AG04450 (cell line): ENCODE data around the gene RUNX2. TPM values are rescaled to one million over a fixed set of nuclear protein-coding genes. Genes with fewer than 3 reads are reported as not detected.

Source experiments
- CTCF ChIA-PET: fragments of 300-600, 350-600 bp; formaldehyde crosslinking; extraction: SDS; loops from one replicate; lab custom pipeline; 2022; ENCODE audit warnings: antibody characterized with exemption, inconsistent platforms; lab: Charles Lee
- POLR2A ChIA-PET: fragments of 350-600 bp; formaldehyde crosslinking; extraction: SDS; loops from one replicate; lab custom pipeline; 2021; ENCODE audit warnings: antibody characterized with exemption, inconsistent platforms; lab: Yijun Ruan, JAX
- DNase-seq: peaks from one replicate; pipeline ENCODE4 v3.0.0-alpha.2; 2011; ENCODE audit warnings: low read depth, low spot score
- H3K27ac ChIP-seq: one replicate; pipeline ENCODE4 v1.5.1; 2012; ENCODE audit warnings: low read depth, low read length, control low read depth
- H3K27me3 ChIP-seq: one replicate; pipeline ENCODE4 v1.6.0; 2012; ENCODE audit warnings: low read length; ENCODE audit not compliant: control insufficient read depth, insufficient read depth
- H3K4me3 ChIP-seq: 2 replicates; pipeline ENCODE4 v1.5.1; 2011; ENCODE audit warnings: mild to moderate bottlenecking, low read depth, low read length, control low read depth
- H3K9me3 ChIP-seq: 2 replicates; pipeline ENCODE4 v1.5.1; 2012; ENCODE audit warnings: low read length; ENCODE audit not compliant: control insufficient read depth, insufficient read depth
- CTCF ChIP-seq: IDR thresholded peaks from 2 replicates; pipeline ENCODE4 v1.5.1; 2011; ENCODE audit warnings: low read depth, low read length, control low read depth, inconsistent platforms
- polyA plus RNA-seq: library from polyadenylated mRNA; depleted of rRNA; stranded (reverse); fragments of >200 nt; gene quantifications from 2 replicates; pipeline ENCODE4 v1.2.3, GENCODE V29; 2011

Gene RUNX2
- polyA plus RNA-seq, 1 experiment: 3.4 TPM

- no peak overlapping the region for H3K27ac ChIP-seq
- TF ChIP-seq CTCF: no peak
- ChIA-PET CTCF (interaction anchor here (0.7 to 2.0 kb wide), 4 partner anchors 15 to 961 kb away, joined by 3 to 10 read pairs (median 5); no protein-coding TSS in a partner anchor), POLR2A (interaction anchor here (0.6 to 1.4 kb wide), 2 partner anchors 9 to 54 kb away, joined by 6 to 7 read pairs; no protein-coding TSS in a partner anchor)
- H3K9me3 ChIP-seq: no peaks in the 10 kb centered on the region
- no peak for DNase-seq
- H3K4me3 ChIP-seq: no peak overlapping the region
- no peaks in the 10 kb centered on the region for H3K27me3 ChIP-seq
Measured at GRCh38 chr6:45436544-45437438, 108.7 kb downstream of the RUNX2 start.

GRCh38 chr6:45437439-45437815, 109.3 kb downstream of the RUNX2 start:
- DNase-seq: no peak
- ChIA-PET POLR2A (interaction anchor here (1.4 kb wide), 1 partner anchor 9 kb away, joined by 7 read pairs; no protein-coding TSS in a partner anchor), CTCF (interaction anchor here (1.1 to 2.0 kb wide), 3 partner anchors 277 to 962 kb away, joined by 5 to 10 read pairs (median 5); no protein-coding TSS in a partner anchor)
- H3K27me3 ChIP-seq: no peaks in the 10 kb centered on the region
- no peak overlapping the region for H3K4me3 ChIP-seq
- TF ChIP-seq CTCF: no peak
- H3K9me3 ChIP-seq: no peaks in the 10 kb centered on the region
- no peak overlapping the region for H3K27ac ChIP-seq

DNA sequence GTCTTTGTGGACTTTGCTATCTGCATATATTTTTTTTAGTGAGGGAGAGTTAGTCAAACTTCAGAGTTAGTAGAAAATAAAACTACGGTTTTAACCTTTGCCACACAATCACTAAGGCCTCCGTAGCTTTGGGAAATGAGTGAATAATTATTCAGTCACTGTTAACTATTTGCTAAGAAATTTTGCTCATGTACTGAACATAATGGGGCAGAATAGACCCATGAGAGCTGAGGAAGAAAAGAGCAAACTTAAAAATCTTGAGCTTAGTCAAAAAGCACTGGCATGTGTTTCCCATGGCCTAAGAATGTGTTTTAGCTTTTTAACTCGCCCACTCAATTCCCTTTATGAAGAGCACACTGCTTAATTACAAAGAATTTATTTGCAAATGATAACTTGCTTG, 110.0 kb downstream of the RUNX2 start:
- no peak for DNase-seq
- ChIA-PET POLR2A (no interaction called here), CTCF (interaction anchor here (0.6 to 2.0 kb wide), 3 partner anchors 276 to 962 kb away, joined by 3 to 10 read pairs (median 5); no protein-coding TSS in a partner anchor)
- no peaks in the 10 kb centered on the region for H3K27me3 ChIP-seq
- H3K27ac ChIP-seq: peak overlapping the region; percentile 63
- TF ChIP-seq CTCF: no peak
- no peak overlapping the region for H3K4me3 ChIP-seq
- no peaks in the 10 kb centered on the region for H3K9me3 ChIP-seq

GRCh38 chr6:45438849-45439406, 110.8 kb downstream of the RUNX2 start:
- no peak for TF ChIP-seq CTCF
- DNase-seq: peak; percentile 76
- no peaks in the 10 kb centered on the region for H3K27me3 ChIP-seq
- H3K9me3 ChIP-seq: no peaks in the 10 kb centered on the region
- ChIA-PET POLR2A (interaction anchor here (0.6 kb wide), 1 partner anchor 95 kb away, joined by 12 read pairs; no protein-coding TSS in a partner anchor), CTCF (interaction anchor here (0.6 kb wide), 1 partner anchor 276 kb away, joined by 3 read pairs; no protein-coding TSS in a partner anchor)
- H3K4me3 ChIP-seq: no peak overlapping the region
- peak overlapping the region; percentile 63 for H3K27ac ChIP-seq
